ENCODE measurements around the gene RRP1B.

GRCh38 chr21:43687566-43688399, 28.4 kb downstream of the RRP1B start:
- no peak for TF ChIP-seq CTCF (IDR thresholded peaks at IDR 0.05)
- TF ChIP-seq POLR2A (IDR thresholded peaks at IDR 0.05), result no peak
